AG09319 (cell line): ENCODE measurements around the gene CEBPE.

Source experiments
- DNase-seq: peaks from one replicate; pipeline ENCODE4 v3.0.0-alpha.2; 2010; ENCODE audit warnings: low read depth; ENCODE audit errors: extremely low read depth
- TF ChIP-seq, protein P1 (sequence below): IDR thresholded peaks from 2 replicates; pipeline ENCODE4 v1.5.1; 2011; ENCODE audit warnings: low read depth, mild to moderate bottlenecking, inconsistent platforms, low read length, moderate library complexity

Gene CEBPE

DNA sequence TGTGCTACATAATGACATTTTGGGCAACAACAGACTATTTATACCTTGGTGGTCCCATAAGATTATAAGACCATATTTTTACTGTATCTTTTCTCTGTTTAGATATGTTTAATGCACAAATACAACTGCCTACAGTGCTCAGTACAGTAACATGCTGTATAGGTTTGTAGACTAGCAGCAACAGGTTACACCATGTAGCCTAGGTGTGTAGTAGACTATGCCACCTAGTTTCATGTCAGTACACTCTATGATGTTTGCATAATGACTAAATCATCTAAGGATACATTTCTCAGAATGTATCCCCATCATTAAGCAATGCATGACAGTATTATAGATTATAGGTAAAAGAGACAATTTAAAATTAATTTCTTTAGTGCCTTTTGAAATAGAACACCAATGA lies 30.7 kb upstream of the CEBPE start:
- DNase-seq = no peak
- TF ChIP-seq, protein P1, sequence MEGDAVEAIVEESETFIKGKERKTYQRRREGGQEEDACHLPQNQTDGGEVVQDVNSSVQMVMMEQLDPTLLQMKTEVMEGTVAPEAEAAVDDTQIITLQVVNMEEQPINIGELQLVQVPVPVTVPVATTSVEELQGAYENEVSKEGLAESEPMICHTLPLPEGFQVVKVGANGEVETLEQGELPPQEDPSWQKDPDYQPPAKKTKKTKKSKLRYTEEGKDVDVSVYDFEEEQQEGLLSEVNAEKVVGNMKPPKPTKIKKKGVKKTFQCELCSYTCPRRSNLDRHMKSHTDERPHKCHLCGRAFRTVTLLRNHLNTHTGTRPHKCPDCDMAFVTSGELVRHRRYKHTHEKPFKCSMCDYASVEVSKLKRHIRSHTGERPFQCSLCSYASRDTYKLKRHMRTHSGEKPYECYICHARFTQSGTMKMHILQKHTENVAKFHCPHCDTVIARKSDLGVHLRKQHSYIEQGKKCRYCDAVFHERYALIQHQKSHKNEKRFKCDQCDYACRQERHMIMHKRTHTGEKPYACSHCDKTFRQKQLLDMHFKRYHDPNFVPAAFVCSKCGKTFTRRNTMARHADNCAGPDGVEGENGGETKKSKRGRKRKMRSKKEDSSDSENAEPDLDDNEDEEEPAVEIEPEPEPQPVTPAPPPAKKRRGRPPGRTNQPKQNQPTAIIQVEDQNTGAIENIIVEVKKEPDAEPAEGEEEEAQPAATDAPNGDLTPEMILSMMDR = no peak

DNA sequence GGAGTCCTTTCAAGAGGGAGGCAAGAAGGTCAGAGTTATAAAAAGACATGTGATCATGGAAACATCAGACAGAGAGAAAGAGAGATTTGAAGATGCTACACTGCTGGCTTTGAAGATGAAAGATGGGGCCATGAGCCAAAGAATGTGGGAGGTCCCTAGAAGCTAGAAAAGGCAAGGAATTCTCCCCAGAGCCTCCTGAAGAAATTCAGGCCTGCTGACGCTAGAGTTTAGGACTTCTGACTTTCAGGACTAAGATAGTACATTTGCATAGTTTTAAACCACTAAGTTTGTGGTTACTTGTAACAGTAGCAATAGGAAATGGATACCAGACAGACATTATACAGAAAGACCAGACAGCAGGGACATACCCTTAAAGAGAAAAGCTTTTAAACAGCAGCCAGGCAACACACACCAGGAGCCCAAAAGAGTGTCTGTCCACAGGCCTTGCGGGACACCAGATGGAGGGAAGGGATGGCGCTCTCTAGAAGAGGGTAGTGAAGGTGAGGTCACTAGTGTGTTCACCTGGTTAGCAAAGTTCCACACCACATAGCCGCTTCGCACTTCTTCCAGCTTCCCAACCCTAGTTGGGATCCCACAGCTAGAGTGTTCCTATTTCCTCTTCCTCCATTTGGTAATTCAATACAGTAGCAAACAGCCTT lies 29.7 kb upstream of the CEBPE start:
- DNase-seq = no peak
- TF ChIP-seq, protein P1 = no peak

- TF ChIP-seq, protein P1 = no peak
- DNase-seq = no peak
These were observed 28.6 kb upstream of the CEBPE start for GRCh38 chr14:23147676-23148075.

- no peak for DNase-seq
- TF ChIP-seq, protein P1 = no peak
These were observed 27.9 kb upstream of the CEBPE start for GRCh38 chr14:23146980-23147379.

GRCh38 chr14:23146351-23146910 lies 27.4 kb upstream of the CEBPE start:
- TF ChIP-seq, protein P1 = no peak
- no peak for DNase-seq

DNA sequence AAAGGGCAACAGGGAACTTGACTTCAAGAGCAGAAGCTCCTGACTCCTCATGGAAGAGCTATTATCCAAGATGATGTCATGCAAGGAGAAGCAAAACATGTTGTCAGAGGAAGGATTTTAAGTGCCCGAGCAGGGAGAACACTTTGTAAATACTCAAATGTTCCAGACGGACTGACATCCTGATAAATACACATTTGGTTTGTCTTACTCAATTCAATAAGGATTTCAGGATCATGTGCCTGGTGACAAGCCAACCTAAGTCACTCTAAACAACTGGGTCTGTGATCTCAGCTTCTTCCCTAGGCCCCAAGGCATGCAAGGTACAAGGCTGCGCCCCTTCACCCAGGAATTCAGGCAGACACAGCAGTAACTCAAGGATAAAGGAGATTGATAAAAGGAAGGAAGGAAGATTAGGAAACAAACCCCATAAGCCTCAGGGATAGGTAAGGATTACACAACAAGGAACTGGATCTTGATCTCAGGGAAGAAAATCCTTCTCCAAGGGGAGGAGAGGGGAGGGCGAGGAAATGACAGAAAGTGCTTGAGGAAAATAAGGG lies 26.8 kb upstream of the CEBPE start:
- DNase-seq = no peak
- TF ChIP-seq, protein P1 = no peak

DNA sequence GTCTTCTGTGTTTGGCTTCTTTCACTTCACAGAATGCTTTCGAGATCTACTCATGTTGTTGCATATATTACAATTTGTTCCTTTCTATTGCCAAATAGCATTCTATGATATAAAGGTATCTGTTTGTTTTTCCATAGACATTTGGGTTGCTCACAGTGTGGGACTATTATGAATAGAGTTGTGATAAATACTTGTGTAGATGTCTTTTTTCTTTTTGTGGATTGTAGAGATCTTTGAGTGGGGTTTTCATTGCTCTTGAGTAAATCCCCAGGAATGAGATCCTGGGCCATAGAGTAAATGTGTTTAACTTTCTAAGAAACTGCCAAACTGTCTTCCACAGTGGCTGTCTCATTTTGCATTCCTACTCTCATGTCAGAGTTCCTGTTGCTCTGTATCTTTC lies 24.9 kb upstream of the CEBPE start:
- TF ChIP-seq, protein P1 = no peak
- no peak for DNase-seq
